GM12801 (cell line): Measurements from ENCODE around the gene KATNB1.

ENCODE experiments used
- CTCF ChIP-seq: IDR thresholded peaks from one replicate; pipeline ENCODE4 v1.5.1; 2011; ENCODE audit warnings: control low read depth; ENCODE audit not compliant: insufficient read length; ENCODE audit errors: extremely low read depth

The KATNB1 gene

GRCh38 chr16:57690782-57691471 lies 44.6 kb upstream of the KATNB1 start:
- TF ChIP-seq CTCF = no peak

- TF ChIP-seq CTCF = no peak
These were observed 42.9 kb upstream of the KATNB1 start for GRCh38 chr16:57692636-57693035.

- TF ChIP-seq CTCF = no peak
These were observed 42.0 kb upstream of the KATNB1 start for GRCh38 chr16:57693550-57693949.

GRCh38 chr16:57694231-57694724 lies 41.3 kb upstream of the KATNB1 start:
- no peak for TF ChIP-seq CTCF

GRCh38 chr16:57694725-57695679 lies 40.6 kb upstream of the KATNB1 start, which contains the start of gene DRC7:
TSS of gene DRC7 (plus strand) at chr16:57694806. CDS start at chr16:57697950, 3,144 bp downstream.
- TF ChIP-seq CTCF = no peak

- TF ChIP-seq CTCF = no peak
These were observed 39.9 kb upstream of the KATNB1 start for GRCh38 chr16:57695680-57696069.

- no peak for TF ChIP-seq CTCF
These were observed 39.3 kb upstream of the KATNB1 start for GRCh38 chr16:57696240-57696639.
